Measurements from ENCODE around the gene IL17RE. TPM values are rescaled to one million over a fixed set of nuclear protein-coding genes. Genes with fewer than 3 reads are reported as not detected.

IL17RE gene
- total and polyA plus RNA-seq, 7 donors, result 0.07 to 1.1 (median 0.75) TPM

- no peak for DNase-seq
- intact Hi-C loops (cut with DNase I), result no loop called here
- peaks cover 13 to 100% of the 10 kb centered on the region in 2 donors for H3K36me3 ChIP-seq (ENCODE audit: insufficient read depth in 1 of 2, low read depth in 1 of 2)
- WGBS, 3 donors, result 92 to 93% (median 92%) methylated on average over 6 of the region's 6 CpGs
- no peaks in the 10 kb centered on the region for H3K4me1 ChIP-seq
- no peak for TF ChIP-seq CTCF (IDR thresholded peaks at IDR 0.05)
- H3K27me3 ChIP-seq (ENCODE audit: insufficient read depth in 3 of 3, low read length in 2 of 3), result no peaks in the 10 kb centered on the region
- no peak overlapping the region for H3K4me3 ChIP-seq
- ATAC-seq, result no peak
- no peaks in the 10 kb centered on the region for H3K9me3 ChIP-seq
- no peak overlapping the region for H3K27ac ChIP-seq
Measured at GRCh38 chr3:9965200-9965875, 62.7 kb downstream of the IL17RE start.

Other genes starting within 250 kb of the IL17RE start
- gene CPNE9, start 199.0 kb upstream of the IL17RE start, total RNA-seq, result not detected
- under 1 TPM in 1 of 3 donors, not detected in 2; 0.05 TPM for gene CPNE9, start 199.0 kb upstream of the IL17RE start, polyA plus RNA-seq
- 10 to 100 TPM in 3 of 4 donors, 1 to 10 TPM in 1; 9.9 to 16.1 (median 12.5) TPM for gene BRPF1, start 171.1 kb upstream of the IL17RE start, total RNA-seq
- gene BRPF1, start 171.1 kb upstream of the IL17RE start, polyA plus RNA-seq, result 1 to 10 TPM; 6.8 to 9.8 (median 9.0) TPM
- gene OGG1, start 152.9 kb upstream of the IL17RE start, total RNA-seq, result 1 to 10 TPM; 6.9 to 9.5 (median 8.1) TPM
- gene OGG1, start 152.9 kb upstream of the IL17RE start, polyA plus RNA-seq, result 10 to 100 TPM in 1 of 3 donors, 1 to 10 TPM in 2; 6.3 to 19.7 (median 9.1) TPM
- gene CAMK1, start 132.9 kb upstream of the IL17RE start, total RNA-seq, result 1 to 10 TPM; 4.5 to 7.2 (median 5.5) TPM
- 1 to 10 TPM; 3.9 to 5.7 (median 5.5) TPM for gene CAMK1, start 132.9 kb upstream of the IL17RE start, polyA plus RNA-seq
- gene TADA3, start 110.4 kb upstream of the IL17RE start, total RNA-seq, result 10 to 100 TPM; 42.6 to 45.2 (median 43.2) TPM
- 10 to 100 TPM; 42.2 to 75.7 (median 68.3) TPM for gene TADA3, start 110.4 kb upstream of the IL17RE start, polyA plus RNA-seq
- 100 to 1,000 TPM in 1 of 4 donors, 10 to 100 TPM in 3; 53.9 to 117 (median 84.9) TPM for gene ARPC4, start 109.8 kb upstream of the IL17RE start, total RNA-seq
- gene ARPC4, start 109.8 kb upstream of the IL17RE start, polyA plus RNA-seq, result 100 to 1,000 TPM in 2 of 3 donors, 10 to 100 TPM in 1; 76.9 to 155 (median 142) TPM
- gene TTLL3, start 92.6 kb upstream of the IL17RE start, total RNA-seq, result 10 to 100 TPM in 1 of 4 donors, 1 to 10 TPM in 3; 6.4 to 19.0 (median 7.7) TPM
- 1 to 10 TPM; 2.9 to 5.0 (median 4.3) TPM for gene TTLL3, start 92.6 kb upstream of the IL17RE start, polyA plus RNA-seq
- 10 to 100 TPM; 39.7 to 49.4 (median 45.8) TPM for gene RPUSD3, start 58.8 kb upstream of the IL17RE start, total RNA-seq
- gene RPUSD3, start 58.8 kb upstream of the IL17RE start, polyA plus RNA-seq, result 10 to 100 TPM; 55.2 to 64.2 (median 59.9) TPM
- gene CIDEC, start 22.6 kb upstream of the IL17RE start, total RNA-seq, result 1 to 10 TPM in 2 of 4 donors, under 1 TPM in 2; 0.75 to 3.3 (median 1.3) TPM
- gene CIDEC, start 22.6 kb upstream of the IL17RE start, polyA plus RNA-seq, result 10 to 100 TPM in 1 of 3 donors, 1 to 10 TPM in 2; 3.5 to 15.0 (median 4.4) TPM
- gene JAGN1, start 12.2 kb upstream of the IL17RE start, total RNA-seq, result 10 to 100 TPM; 18.6 to 44.4 (median 29.5) TPM
- gene JAGN1, start 12.2 kb upstream of the IL17RE start, polyA plus RNA-seq, result 10 to 100 TPM; 45.2 to 98.2 (median 64.9) TPM
- 10 to 100 TPM; 10.4 to 27.0 (median 20.5) TPM for gene IL17RC, start 14.2 kb downstream of the IL17RE start, total RNA-seq
- 10 to 100 TPM; 10.8 to 21.9 (median 13.9) TPM for gene IL17RC, start 14.2 kb downstream of the IL17RE start, polyA plus RNA-seq
- 10 to 100 TPM; 28.5 to 47.5 (median 37.8) TPM for gene CRELD1, start 31.0 kb downstream of the IL17RE start, total RNA-seq
- 10 to 100 TPM; 24.2 to 35.0 (median 25.2) TPM for gene CRELD1, start 31.0 kb downstream of the IL17RE start, polyA plus RNA-seq
- gene PRRT3, start 49.6 kb downstream of the IL17RE start, total RNA-seq, result 1 to 10 TPM; 1.3 to 1.9 (median 1.6) TPM
- gene PRRT3, start 49.6 kb downstream of the IL17RE start, polyA plus RNA-seq, result 1 to 10 TPM in 1 of 3 donors, under 1 TPM in 2; 0.55 to 4.0 (median 0.65) TPM
- 100 to 1,000 TPM; 145 to 266 (median 188) TPM for gene EMC3, start 84.0 kb downstream of the IL17RE start, total RNA-seq
- gene EMC3, start 84.0 kb downstream of the IL17RE start, polyA plus RNA-seq, result 100 to 1,000 TPM; 171 to 256 (median 198) TPM
- gene FANCD2, start 123.6 kb downstream of the IL17RE start, total RNA-seq, result 1 to 10 TPM in 1 of 4 donors, under 1 TPM in 3; 0.39 to 1.0 (median 0.75) TPM
- 1 to 10 TPM in 1 of 3 donors, under 1 TPM in 2; 0.08 to 1.0 (median 0.47) TPM for gene FANCD2, start 123.6 kb downstream of the IL17RE start, polyA plus RNA-seq
- gene FANCD2OS, start 205.4 kb downstream of the IL17RE start, total RNA-seq, result not detected
- gene FANCD2OS, start 205.4 kb downstream of the IL17RE start, polyA plus RNA-seq, result not detected
- gene BRK1, start 212.8 kb downstream of the IL17RE start, total RNA-seq, result 10 to 100 TPM; 73.8 to 82.7 (median 78.9) TPM
- gene BRK1, start 212.8 kb downstream of the IL17RE start, polyA plus RNA-seq, result 100 to 1,000 TPM; 117 to 164 (median 156) TPM
- gene VHL, start 238.9 kb downstream of the IL17RE start, total RNA-seq, result 10 to 100 TPM; 13.5 to 18.2 (median 16.6) TPM
- gene VHL, start 238.9 kb downstream of the IL17RE start, polyA plus RNA-seq, result 10 to 100 TPM in 2 of 3 donors, 1 to 10 TPM in 1; 9.7 to 18.3 (median 13.0) TPM

Measured in psoas muscle (tissue), 8 donors.